Transverse colon (tissue), 4 donors: Measurements from ENCODE around the gene ACOT11. TPM values are rescaled to one million over a fixed set of nuclear protein-coding genes. Genes with fewer than 3 reads are reported as not detected.

Experiments
- DNase-seq: peaks from one replicate; pipeline ENCODE4 v3.0.0-alpha.2; 2019
- H3K27ac ChIP-seq, 4 donors: fragments of 200-600 bp; sonication (generic); 2 replicates each; pipeline ENCODE4 v1.5.1; 2016 to 2018; ENCODE audit warnings: inconsistent platforms in 4 of 4
- H3K27me3 ChIP-seq: fragments of 200-600 bp; sonication (generic); 2 replicates; pipeline ENCODE4 v1.5.1; 2017; ENCODE audit warnings: inconsistent platforms
- H3K36me3 ChIP-seq, 4 donors: fragments of 200-600 bp; sonication (generic); 2 replicates each; pipeline ENCODE4 v1.5.1; 2017 to 2019; ENCODE audit warnings: inconsistent platforms in 4 of 4
- H3K4me1 ChIP-seq, 4 donors: fragments of 200-600 bp; sonication (generic); 2 replicates each; pipeline ENCODE4 v1.5.1; 2017 to 2020; ENCODE audit warnings: inconsistent platforms in 4 of 4
- H3K4me3 ChIP-seq, 4 donors: fragments of 200-600 bp; sonication (generic); 1 replicate in 1 of 4; 2 replicates in 3 of 4; pipeline versions ENCODE4 v1.5.1 to v1.6.1; 2017 to 2019; ENCODE audit warnings: inconsistent platforms in 4 of 4
- H3K9me3 ChIP-seq, 2 donors: fragments of 200-600 bp; sonication (generic); 2 replicates each; pipeline ENCODE4 v1.5.1; 2017 to 2019; ENCODE audit warnings: inconsistent platforms in 2 of 2
- EP300 ChIP-seq: sonication (generic); formaldehyde crosslinking; IDR thresholded peaks from one replicate; pipeline ENCODE4 v1.6.1; 2017; ENCODE audit warnings: antibody characterized with exemption, low read depth
- POLR2A ChIP-seq: fragments of 450-650 bp; IDR thresholded peaks from one replicate; pipeline ENCODE4 v1.6.1; 2016; ENCODE audit warnings: antibody characterized with exemption, mild to moderate bottlenecking, moderate library complexity
- POLR2AphosphoS5 ChIP-seq, 3 donors: sonication (generic); formaldehyde crosslinking; IDR thresholded peaks; one replicate each; pipeline ENCODE4 v1.6.1; 2016; ENCODE audit warnings: antibody characterized with exemption in 3 of 3
- WGBS, 2 donors: methylation state at CpG; one replicate each; pipeline ENCODE4 v1.1.5; 2018; ENCODE audit warnings: low coverage in 1 of 2; 5-methylcytosine and 5-hydroxymethylcytosine counted together
- in situ Hi-C, 4 donors: fragments of 200-750 bp; cut with MboI; loops; one replicate each; pipeline versions ENCODE4 v1.15.0 to v1.15.1; 2017; ENCODE audit warnings: low sequenced_read_pairs in 3 of 4, low pct_ligation_motif_present in 1 of 4, low pct_unique_long_range_greater_than_20kb in 1 of 4
- intact Hi-C: fragments of 100-400 bp; cut with DNase I; formaldehyde crosslinking; loops from one replicate; pipeline ENCODE4 v1.15.1; 2023; ENCODE audit warnings: low total_unique reads
- total RNA-seq, 4 donors: library from RNA; depleted of rRNA; stranded (reverse); fragments of >200 nt; gene quantifications; one replicate each; pipeline ENCODE4 v1.1.0, GENCODE V29; 2016
- TF ChIP-seq, protein P1 (sequence below), 5 experiments: fragments of 200-600 bp in 3 of 5; fragments of 450-650 bp in 2 of 5; sonication (generic) in 3 of 5; IDR thresholded peaks; 1 replicate in 2 of 5; 2 replicates in 3 of 5; pipeline ENCODE4 v1.5.1; 2016 to 2017; ENCODE audit warnings: antibody characterized with exemption in 5 of 5, inconsistent platforms in 3 of 5, mild to moderate bottlenecking in 2 of 5, moderate library complexity in 1 of 5

ACOT11 gene
- total RNA-seq, 4 donors from 2014 or later: 70.6 to 79.7 (median 75.3) TPM

- Histone ChIP-seq H3K4me1 (peaks cover 6 to 12% (median 9%) of the 10 kb centered on the region in 4 donors), H3K27ac (no peak overlapping the region), H3K4me3 (no peak overlapping the region), H3K27me3 (no peaks in the 10 kb centered on the region), H3K9me3 (no peaks in the 10 kb centered on the region), H3K36me3 (no peaks in the 10 kb centered on the region)
- in situ Hi-C loops: no loop called here
- intact Hi-C loops: no loop called here
- WGBS, 2 donors: 70 to 78% methylated on average over 4 of the region's 4 CpGs
- no peak for DNase-seq
- no peak for TF ChIP-seq EP300
- no peak for TF ChIP-seq POLR2A
- TF ChIP-seq POLR2AphosphoS5 (IDR thresholded peaks at IDR 0.05): no peak
- TF ChIP-seq, protein P1, sequence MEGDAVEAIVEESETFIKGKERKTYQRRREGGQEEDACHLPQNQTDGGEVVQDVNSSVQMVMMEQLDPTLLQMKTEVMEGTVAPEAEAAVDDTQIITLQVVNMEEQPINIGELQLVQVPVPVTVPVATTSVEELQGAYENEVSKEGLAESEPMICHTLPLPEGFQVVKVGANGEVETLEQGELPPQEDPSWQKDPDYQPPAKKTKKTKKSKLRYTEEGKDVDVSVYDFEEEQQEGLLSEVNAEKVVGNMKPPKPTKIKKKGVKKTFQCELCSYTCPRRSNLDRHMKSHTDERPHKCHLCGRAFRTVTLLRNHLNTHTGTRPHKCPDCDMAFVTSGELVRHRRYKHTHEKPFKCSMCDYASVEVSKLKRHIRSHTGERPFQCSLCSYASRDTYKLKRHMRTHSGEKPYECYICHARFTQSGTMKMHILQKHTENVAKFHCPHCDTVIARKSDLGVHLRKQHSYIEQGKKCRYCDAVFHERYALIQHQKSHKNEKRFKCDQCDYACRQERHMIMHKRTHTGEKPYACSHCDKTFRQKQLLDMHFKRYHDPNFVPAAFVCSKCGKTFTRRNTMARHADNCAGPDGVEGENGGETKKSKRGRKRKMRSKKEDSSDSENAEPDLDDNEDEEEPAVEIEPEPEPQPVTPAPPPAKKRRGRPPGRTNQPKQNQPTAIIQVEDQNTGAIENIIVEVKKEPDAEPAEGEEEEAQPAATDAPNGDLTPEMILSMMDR (IDR thresholded peaks at IDR 0.05): no peak
These were observed 10.4 kb upstream of the ACOT11 start for GRCh38 chr1:54537611-54538010.

- TF ChIP-seq, protein P1 (IDR thresholded peaks at IDR 0.05): no peak
- TF ChIP-seq EP300: no peak
- TF ChIP-seq POLR2AphosphoS5 (IDR thresholded peaks at IDR 0.05): no peak
- no peak for TF ChIP-seq POLR2A
- no peak for DNase-seq
- Histone ChIP-seq H3K27me3 (no peaks in the 10 kb centered on the region), H3K4me3 (no peak overlapping the region), H3K36me3 (no peaks in the 10 kb centered on the region), H3K27ac (no peak overlapping the region), H3K9me3 (no peaks in the 10 kb centered on the region), H3K4me1 (peaks cover 6 to 21% (median 16%) of the 10 kb centered on the region in 4 donors)
- intact Hi-C loops (no loop called here), in situ Hi-C loops (no loop called here)
- WGBS, 2 donors: 91 to 93% methylated on average over 4 to 8 of the region's 8 CpGs
These were observed 9.5 kb upstream of the ACOT11 start for GRCh38 chr1:54538538-54538937.

GRCh38 chr1:54540582-54541295, 7.3 kb upstream of the ACOT11 start:
- no peaks in the 10 kb centered on the region for H3K36me3 ChIP-seq
- no peak overlapping the region for H3K4me3 ChIP-seq
- H3K27me3 ChIP-seq: no peaks in the 10 kb centered on the region
- H3K4me1 ChIP-seq: peaks cover 6 to 24% (median 16%) of the 10 kb centered on the region in 4 donors
- no peak overlapping the region for H3K27ac ChIP-seq
- H3K9me3 ChIP-seq: no peaks in the 10 kb centered on the region
- TF ChIP-seq, protein P1 (IDR thresholded peaks at IDR 0.05): no peak
- TF ChIP-seq EP300 (no peak), POLR2AphosphoS5 (IDR thresholded peaks at IDR 0.05) (no peak), POLR2A (no peak)
- no peak for DNase-seq
- 86 to 96% methylated on average over 6 to 10 of the region's 10 CpGs for WGBS, 2 donors
- in situ Hi-C loops (no loop called here), intact Hi-C loops (no loop called here)

GRCh38 chr1:54542120-54542961, 5.7 kb upstream of the ACOT11 start:
- no peaks in the 10 kb centered on the region for H3K36me3 ChIP-seq
- H3K9me3 ChIP-seq: no peaks in the 10 kb centered on the region
- H3K27ac ChIP-seq: peak overlapping the region; percentile 88 to 91 (median 89)
- intact Hi-C loops (no loop called here), in situ Hi-C loops (no loop called here)
- TF ChIP-seq EP300: no peak
- TF ChIP-seq POLR2AphosphoS5 (IDR thresholded peaks at IDR 0.05): peak in 2 of 3 donors; percentile 52 to 60
- TF ChIP-seq POLR2A: peak; percentile 76
- TF ChIP-seq, protein P1 (IDR thresholded peaks at IDR 0.05): peak in 3 of 5 experiments; percentile 5 to 44 (median 16)
- peak overlapping the region; percentile 16 to 85 (median 54) for H3K4me3 ChIP-seq
- H3K4me1 ChIP-seq: peaks cover 6 to 31% (median 18%) of the 10 kb centered on the region in 4 donors
- DNase-seq: peak; percentile 87
- H3K27me3 ChIP-seq: no peaks in the 10 kb centered on the region
- 2% methylated on average over 42 of the region's 61 CpGs; no CpG with 5 or more reads in 1 of the 2 donors for WGBS, 2 donors
